Osteocyte (in vitro differentiated cells): Measurements from ENCODE around the gene OSBPL10. TPM values are rescaled to one million over a fixed set of nuclear protein-coding genes. Genes with fewer than 3 reads are reported as not detected.

Source experiments
- DNase-seq: peaks from one replicate; pipeline ENCODE4 v3.0.0; 2021; ENCODE audit warnings: mixed read lengths; ENCODE audit not compliant: unreplicated experiment; ENCODE audit errors: extremely low spot score
- H3K27ac Mint-ChIP-seq: one replicate; pipeline ENCODE4 v1.8.0; 2021; ENCODE audit warnings: mild to moderate bottlenecking, mixed read lengths; ENCODE audit not compliant: unreplicated experiment
- H3K27me3 Mint-ChIP-seq: one replicate; pipeline ENCODE4 v1.8.0; 2021; ENCODE audit warnings: mixed read lengths; ENCODE audit not compliant: unreplicated experiment
- H3K36me3 Mint-ChIP-seq: one replicate; pipeline ENCODE4 v1.8.0; 2021; ENCODE audit warnings: mixed read lengths; ENCODE audit not compliant: unreplicated experiment
- H3K4me1 Mint-ChIP-seq: one replicate; pipeline ENCODE4 v1.8.0; 2021; ENCODE audit warnings: mixed read lengths; ENCODE audit not compliant: unreplicated experiment
- H3K4me3 Mint-ChIP-seq: one replicate; pipeline ENCODE4 v1.8.0; 2021; ENCODE audit warnings: mild to moderate bottlenecking, moderate library complexity, mixed read lengths; ENCODE audit not compliant: unreplicated experiment
- H3K9me3 Mint-ChIP-seq: one replicate; pipeline ENCODE4 v1.8.0; 2021; ENCODE audit warnings: mixed read lengths; ENCODE audit not compliant: unreplicated experiment
- CTCF ChIP-seq: fragments of 200-600 bp; sonication (generic); IDR thresholded peaks from 2 replicates; pipeline ENCODE4 v1.5.0; 2021; ENCODE audit warnings: antibody characterized with exemption, mild to moderate bottlenecking, moderate library complexity
- total RNA-seq: library from RNA; stranded (reverse); gene quantifications from 2 replicates; pipeline ENCODE4 v1.2.1, GENCODE V29; 2021

The OSBPL10 gene
- total RNA-seq, 1 donor from 2014 or later = 21.7 TPM

DNA sequence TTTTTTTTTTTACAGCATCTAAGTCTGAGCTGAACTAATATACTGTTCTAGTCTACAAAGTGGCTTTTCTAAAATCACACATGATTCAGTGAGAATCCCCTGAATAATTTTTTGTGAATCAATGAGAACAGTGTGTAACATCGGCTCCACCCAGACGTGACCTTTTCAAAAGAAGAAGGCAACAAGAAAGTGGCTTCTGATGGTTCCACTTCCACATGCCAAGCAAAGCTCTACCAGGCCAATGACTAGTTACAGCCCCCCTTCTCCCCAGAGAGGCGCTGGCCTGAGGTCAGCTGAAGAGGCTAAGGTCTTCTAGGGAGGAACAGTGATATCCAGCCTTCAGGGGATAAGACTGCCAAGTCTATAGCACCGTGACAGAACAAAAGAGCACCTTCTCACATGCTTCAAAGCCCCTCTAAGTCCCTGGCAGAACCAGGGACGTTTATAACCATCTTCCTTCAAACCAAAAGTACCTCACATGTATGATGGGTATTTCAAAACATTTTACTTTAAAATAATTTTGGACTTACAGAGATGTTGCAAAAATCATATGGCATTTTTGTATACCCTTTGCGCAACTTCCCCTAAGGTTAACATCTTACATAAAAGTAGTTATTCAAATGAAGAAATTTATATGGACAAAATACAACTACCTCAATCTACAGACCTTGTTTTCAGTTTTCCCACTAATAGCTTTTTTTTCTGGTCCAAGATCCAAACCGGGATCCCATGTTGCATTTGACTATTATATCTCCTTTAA is 177.9 kb downstream of the OSBPL10 start:
- no peak overlapping the region for H3K27ac Mint-ChIP-seq
- no peaks in the 10 kb centered on the region for H3K27me3 Mint-ChIP-seq

DNA sequence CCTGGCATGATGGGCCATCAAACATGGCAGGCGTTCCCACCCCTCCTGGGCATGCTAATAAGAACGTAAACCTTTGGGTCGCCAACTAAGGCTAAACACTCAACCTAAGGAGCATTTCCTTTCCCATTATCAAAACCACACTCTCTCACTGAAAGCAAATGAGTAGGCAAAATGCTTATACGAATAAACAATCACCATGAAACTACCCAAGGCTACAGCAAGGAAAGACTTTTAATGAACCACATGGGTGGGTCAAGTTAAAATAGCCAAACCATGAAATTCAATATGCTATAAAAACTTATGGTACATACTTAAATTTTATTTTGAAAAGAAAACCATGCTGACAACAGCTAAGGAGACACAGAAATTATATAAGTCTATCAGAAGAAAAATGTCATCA is 180.6 kb downstream of the OSBPL10 start:
- peaks cover 3% of the 10 kb centered on the region for H3K9me3 Mint-ChIP-seq
- no peak for TF ChIP-seq CTCF
- no peak overlapping the region for H3K4me3 Mint-ChIP-seq
- no peaks in the 10 kb centered on the region for H3K27me3 Mint-ChIP-seq
- DNase-seq = no peak
- no peak overlapping the region for H3K27ac Mint-ChIP-seq
- no peaks in the 10 kb centered on the region for H3K36me3 Mint-ChIP-seq
- peaks cover 13% of the 10 kb centered on the region for H3K4me1 Mint-ChIP-seq

More for the DNA sequence above, 177.9 kb downstream of the OSBPL10 start:
- no peaks in the 10 kb centered on the region for H3K36me3 Mint-ChIP-seq
- H3K4me1 Mint-ChIP-seq = peaks cover 13% of the 10 kb centered on the region
- no peak for TF ChIP-seq CTCF
- H3K4me3 Mint-ChIP-seq = no peak overlapping the region
- H3K9me3 Mint-ChIP-seq = peaks cover 3% of the 10 kb centered on the region
- no peak for DNase-seq

- Mint-ChIP-seq H3K4me1 (peaks cover 13% of the 10 kb centered on the region), H3K27me3 (no peaks in the 10 kb centered on the region), H3K4me3 (no peak overlapping the region), H3K9me3 (peaks cover 3% of the 10 kb centered on the region), H3K27ac (no peak overlapping the region), H3K36me3 (no peaks in the 10 kb centered on the region)
- TF ChIP-seq CTCF = no peak
- no peak for DNase-seq
Measured at GRCh38 chr3:31798840-31799239, 182.2 kb downstream of the OSBPL10 start.

DNA sequence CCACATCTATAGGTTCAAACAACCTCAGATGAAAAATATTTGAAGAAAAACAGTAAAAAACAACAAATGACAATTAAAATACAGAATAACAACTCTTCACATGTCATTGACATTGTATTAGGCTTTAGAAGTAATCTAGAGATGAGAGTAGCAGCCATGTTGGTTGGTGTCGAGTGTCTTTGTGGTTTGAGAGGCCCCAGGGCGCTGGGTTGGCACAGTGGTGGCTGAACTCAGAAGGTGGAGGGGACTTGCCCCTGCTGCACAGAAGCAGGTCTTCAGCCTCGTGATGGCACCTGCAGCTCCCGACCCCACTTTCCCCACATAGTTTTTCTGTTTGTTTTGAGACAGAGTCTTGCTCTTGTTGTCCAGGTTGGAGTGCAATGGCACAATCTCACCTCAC is 187.2 kb downstream of the OSBPL10 start:
- no peak overlapping the region for H3K4me3 Mint-ChIP-seq
- H3K36me3 Mint-ChIP-seq = no peaks in the 10 kb centered on the region
- peaks cover 8% of the 10 kb centered on the region for H3K4me1 Mint-ChIP-seq
- H3K9me3 Mint-ChIP-seq = no peaks in the 10 kb centered on the region
- TF ChIP-seq CTCF = no peak
- H3K27ac Mint-ChIP-seq = no peak overlapping the region
- H3K27me3 Mint-ChIP-seq = no peaks in the 10 kb centered on the region
- no peak for DNase-seq

DNA sequence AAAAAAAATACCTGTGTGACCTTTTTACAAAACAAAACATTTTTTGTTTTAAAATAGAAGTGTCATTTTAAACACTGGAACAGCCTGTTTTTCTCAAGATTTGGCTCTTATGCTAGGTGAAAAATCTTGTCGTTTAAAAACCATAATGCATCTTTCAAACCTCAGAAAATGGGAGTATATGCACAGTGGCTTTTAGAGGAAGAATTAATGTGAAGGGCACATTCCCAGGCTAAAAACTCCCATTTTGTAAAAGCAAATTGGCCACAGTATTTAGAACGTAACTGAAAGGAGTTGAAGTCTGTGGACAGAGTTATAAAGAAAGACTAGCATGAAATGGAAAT is 190.0 kb downstream of the OSBPL10 start:
- Mint-ChIP-seq H3K4me3 (no peak overlapping the region), H3K27me3 (no peaks in the 10 kb centered on the region), H3K9me3 (no peaks in the 10 kb centered on the region), H3K27ac (no peak overlapping the region), H3K4me1 (peaks cover 12% of the 10 kb centered on the region), H3K36me3 (no peaks in the 10 kb centered on the region)
- TF ChIP-seq CTCF = no peak
- no peak for DNase-seq
